GM21447 (cell line): ENCODE measurements around the gene MT1B.

ENCODE experiments used
- ATAC-seq: cut with Tn5 transposase; IDR thresholded peaks from one replicate; pipeline ENCODE4 v1.9.1; 2021; ENCODE audit not compliant: unreplicated experiment

Gene MT1B

DNA sequence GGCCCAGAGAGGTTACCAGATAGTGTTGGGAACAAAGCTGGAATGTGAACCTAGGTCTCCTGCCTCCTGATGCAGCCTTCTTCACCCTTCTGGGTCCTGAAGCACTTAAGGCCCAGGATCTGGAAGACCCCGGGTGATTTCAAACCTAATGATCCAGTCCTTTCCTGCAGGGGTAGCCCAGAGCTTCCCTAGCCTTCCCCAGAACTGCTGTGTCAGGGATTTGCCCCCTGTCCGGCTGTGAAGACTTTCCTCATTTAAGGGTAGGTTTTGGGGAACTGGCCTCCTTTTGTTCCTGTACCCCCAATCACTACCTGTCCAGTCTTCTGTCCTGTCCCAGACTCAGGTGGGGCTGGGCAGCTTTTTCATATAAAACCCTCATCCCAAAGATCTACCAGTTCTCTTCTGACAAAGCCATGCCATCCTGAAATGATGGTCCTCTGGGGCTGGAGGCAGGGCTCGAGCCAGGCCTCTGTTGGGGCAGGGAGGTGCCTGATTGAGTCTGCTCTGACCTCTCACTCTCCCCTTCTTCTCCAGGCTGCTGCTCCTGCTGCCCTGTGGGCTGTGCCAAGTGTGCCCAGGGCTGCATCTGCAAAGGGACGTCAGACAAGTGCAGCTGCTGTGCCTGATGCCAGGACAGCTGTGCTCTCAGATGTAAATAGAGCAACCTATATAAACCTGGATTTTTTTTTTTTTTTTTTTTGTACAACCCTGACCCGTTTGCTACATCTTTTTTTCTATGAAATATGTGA lies 31.9 kb downstream of the MT1B start:
- no peak for ATAC-seq

DNA sequence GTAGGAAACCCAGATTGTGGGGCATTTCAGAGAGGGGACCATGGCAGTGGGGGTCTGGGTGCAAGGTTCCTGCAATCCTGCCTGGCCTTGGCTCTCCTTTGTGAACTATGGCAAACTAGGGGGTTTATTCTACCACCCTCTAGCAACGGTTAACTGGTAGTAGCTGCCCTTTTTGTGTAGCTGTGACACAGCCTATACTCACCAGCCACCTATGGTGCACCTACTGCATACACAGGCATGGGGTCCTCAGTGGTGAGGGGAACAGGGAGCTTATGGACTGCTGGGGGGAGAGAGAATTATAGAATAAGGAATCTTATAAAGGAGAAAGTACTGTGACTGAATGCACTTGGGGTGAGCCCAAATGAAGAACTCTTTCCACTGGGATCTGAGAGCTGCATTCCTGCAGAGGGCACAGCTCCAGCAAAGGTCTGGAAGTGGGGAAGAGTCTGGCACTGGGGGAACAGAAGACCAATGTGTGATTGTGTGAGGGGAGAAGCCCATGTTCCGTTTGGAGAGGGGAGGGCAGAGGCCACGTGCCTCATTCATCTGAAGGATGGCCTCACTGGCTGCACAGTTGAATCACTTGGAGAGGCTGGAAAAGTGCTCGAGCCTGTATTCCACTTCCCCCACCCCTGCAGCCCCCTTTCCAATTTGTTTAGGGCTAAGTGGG lies 32.7 kb downstream of the MT1B start:
- no peak for ATAC-seq

DNA sequence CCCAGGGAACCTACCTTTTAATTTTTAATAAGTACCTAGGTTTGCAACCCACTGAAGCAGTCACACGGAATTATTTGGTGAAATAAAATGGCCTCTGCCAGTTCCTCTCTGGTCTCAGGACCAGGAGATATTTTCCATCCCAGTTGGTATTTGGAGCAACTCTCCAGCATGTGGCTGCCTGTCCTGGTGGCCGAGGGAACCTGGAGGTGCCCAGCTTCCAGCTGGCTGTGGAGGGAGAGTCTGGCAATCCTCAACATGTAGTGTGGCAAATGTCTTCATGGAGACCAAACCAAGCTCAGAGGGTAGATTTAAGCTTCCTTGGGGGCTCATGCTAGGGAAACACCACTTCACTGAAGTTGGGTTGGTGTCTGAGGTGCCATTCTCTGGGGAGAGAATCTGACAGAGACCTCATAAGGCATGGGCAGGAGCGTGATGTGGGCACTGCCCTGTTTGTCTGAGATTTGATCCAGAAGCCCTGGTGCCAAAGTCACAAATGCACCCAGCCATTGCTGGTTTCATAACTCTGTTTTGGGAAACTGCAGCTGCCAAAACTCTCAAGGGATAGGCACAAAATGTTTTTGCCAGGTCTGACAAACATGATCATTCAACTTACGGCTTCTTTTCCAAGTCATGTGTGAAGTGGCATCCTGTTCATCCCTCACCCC lies 33.4 kb downstream of the MT1B start:
- no peak for ATAC-seq

DNA sequence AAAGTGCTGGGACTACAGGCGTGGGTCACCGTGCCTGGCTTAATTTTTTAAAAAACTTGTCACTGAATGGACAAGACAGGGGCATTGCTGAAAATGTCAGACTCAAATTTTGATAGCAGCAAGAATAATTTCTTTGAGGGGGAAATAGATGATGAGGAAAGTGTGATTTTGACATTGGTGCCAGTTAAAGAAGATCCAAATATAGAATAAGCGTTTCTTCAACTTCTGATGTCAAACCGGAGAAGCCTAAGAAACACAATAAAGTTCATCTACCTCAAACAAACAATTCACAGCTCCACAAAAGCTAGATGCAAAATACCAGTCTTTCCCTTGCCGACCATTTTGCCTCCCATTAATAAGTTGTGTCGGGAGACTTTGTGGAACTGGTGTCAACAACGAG lies 35.1 kb downstream of the MT1B start:
- ATAC-seq, result no peak

DNA sequence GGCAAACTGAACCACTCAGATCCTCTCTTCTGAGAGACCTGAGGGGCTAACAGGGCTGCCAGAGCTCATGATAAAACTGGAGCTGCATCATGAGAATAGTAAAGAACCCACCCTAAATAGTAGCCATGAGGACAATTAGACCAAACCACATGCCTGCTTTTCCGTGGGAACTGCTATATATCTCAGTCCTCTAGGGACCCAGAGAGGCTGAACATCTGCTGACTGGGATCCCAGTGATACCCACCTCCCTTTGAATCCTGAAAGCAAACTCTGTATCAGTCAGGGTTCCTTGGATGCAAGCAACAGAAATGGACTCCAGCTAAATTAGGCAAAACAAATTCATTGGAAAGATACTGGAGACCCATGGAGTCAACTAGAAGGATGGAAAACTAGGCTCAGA lies 37.1 kb downstream of the MT1B start:
- no peak for ATAC-seq

DNA sequence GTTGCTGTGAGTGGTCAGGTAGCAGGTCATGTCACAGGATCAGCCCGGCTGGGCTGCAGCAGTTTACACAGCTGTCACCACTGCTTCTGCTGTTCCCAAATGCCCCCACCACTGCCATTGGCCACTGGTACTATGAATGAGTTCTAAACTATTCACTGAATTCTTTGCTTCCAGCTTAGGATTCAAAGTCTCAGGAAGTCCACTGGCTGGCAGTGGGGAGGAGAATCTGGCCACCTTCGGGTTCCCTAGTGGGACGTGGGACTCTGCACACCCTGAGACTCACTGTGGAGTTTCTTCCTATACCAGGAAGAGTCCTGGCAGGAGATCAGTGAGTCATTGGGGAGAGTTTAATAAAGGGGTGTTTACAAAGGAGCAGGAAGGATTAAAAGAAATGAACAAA lies 37.5 kb downstream of the MT1B start:
- no peak for ATAC-seq

DNA sequence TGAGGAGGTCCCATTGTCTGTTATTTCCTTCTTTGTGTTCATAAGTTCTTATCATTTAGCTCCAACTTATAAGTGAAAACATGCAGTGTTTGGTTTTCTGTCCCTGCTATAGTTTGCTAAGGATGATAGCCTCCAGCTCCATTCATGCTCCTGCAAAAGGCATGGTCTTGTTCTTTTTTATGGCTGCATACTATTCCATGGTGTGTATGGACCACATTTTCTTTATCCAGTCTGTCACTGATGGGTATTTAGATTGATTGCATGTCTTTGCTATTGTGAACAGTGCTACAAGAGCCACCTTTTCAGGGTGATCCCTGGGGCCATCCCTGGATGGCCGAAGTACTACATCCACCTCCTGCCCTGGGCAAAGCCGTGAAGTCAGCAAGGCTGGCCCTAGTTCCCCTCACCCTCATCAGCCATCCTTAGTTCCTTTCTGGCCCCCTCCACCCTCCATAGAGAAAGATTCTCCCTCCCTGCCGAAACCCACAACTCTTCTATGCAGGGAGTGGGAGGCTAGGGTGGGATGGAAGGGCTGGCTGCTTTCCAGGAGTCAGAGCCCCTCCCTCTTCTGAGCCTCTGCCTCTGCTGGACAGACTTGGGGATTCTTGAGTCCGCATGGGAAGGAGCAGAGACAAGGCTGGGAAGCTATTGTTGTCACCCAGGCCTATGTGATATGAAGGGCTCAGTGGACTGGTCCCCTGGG lies 38.9 kb downstream of the MT1B start:
- no peak for ATAC-seq

DNA sequence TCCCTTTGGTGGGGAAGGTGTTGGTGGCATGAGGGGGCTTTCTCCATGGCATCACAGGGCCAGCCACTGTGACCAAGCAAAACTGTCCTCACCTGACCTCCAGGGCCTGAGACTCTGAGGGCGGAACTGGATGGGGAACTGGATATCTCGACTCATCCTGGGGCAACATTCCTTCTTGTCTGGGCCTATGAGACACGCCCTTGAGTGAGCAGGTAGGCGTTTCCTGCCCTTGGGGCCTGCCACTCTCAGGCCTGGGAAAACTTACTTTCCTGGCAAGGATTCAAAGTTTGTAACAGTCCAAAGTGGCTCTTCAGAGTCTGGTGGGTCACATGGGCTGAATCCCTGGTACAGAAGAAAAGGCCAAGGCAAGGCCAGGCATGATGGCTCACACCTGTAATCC lies 40.2 kb downstream of the MT1B start:
- no peak for ATAC-seq

DNA sequence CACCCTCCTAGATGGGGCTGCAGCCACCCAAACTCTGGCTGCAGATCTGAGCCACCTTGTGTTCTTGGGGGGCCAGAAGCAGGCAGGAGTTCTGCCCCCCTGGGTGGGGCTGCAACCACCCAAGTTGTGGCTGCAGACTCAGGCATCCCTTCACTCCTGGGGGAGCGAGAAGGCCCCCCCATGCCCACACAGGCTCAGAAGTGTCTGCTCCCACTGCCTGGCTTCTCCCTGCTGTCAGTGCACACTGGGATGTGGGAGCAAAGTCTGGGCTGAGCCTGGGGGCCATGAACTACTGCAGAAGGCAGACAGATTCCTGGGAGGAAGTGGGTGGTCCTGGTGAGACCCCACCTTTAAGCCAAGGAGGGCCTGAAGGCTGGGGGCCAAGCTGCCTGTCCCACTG lies 43.6 kb downstream of the MT1B start:
- ATAC-seq, result no peak

DNA sequence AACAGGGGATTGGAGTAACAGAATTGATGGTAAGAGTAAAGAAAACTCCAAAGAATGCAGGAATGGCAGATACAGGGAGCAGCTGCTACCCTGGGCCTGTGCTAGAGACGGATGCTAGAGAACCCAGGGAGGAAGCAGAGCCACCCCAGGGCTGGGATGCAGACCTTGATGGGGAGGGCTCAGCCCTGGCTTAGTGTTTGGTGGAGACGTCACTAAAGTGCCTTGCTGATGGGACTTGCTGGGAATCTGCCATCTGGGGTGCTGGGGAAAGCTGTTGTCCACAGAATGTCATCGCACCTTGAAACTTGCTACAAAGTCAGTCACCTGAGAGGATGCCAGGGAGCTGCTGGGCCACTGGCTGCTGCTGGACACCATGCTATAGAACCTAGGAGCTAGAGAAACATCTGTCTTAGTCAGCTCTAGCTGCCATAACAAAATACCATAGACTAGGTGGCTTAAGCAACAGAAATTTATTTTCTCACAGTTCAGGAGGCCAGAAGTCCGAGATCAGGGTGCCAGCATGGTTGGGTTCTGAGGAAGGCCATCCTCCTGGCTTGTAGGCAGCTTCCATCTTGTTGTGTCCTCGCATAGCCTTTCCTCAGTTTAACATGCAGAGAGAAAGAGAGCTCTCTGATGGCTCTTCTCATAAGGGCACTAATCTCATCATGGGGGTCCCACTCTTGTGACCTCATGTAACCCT lies 45.9 kb downstream of the MT1B start:
- no peak for ATAC-seq

DNA sequence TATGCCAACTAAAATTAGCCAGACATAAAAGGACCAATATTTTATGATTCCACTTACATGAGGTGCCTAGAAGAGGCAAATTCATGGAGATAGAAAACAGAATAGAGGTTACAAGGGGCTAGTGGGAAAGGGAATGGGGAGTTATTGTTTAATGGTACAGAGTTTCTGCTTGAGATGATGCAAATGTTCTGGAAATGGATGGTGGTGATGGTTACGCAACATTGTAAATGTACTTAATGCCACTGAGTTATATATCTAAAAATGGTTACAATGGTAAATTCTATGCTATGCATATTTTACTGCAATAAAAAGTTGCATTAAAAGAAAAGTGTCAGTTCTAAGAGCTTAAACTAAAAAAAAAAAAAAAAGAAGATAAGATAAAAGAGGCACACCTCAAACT lies 48.5 kb downstream of the MT1B start:
- ATAC-seq, result no peak

DNA sequence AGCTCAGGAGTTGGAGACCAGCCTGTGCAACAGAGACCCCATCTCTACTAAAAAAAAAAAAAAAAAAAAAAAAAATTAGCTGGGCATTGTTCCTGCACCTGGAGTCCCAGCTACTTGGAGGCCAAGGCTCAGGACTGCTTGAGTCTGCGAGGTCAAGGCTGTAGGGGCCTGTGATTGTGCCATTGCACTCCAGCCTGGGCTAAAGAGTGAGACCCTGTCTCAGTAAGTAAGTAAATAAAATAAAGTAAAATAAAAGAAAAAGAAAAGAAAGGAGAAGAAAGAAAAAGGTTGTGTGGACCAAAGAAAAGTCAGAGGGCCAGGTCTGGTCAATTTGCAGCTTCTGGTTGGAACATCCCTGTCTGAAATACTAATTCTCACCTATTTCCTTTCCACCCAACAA lies 48.9 kb downstream of the MT1B start:
- ATAC-seq, result no peak

DNA sequence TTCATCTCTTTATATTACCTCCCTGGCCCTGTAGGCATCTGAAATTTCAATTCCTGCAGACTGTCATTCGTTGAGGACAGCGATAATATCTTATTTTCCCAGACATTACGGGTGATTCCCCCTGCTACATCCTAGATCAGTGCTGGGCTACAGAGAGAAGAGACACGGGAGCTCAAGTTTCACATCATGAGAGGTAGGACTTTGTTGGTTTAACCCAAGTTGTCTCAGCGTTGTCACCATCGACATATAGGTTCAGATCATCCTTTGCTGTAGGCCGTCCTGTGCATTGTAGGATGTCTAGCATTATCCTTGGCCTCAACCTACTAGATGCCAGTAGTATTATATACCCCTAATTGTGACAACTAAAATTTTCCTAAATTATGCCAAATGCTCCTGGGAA lies 49.8 kb downstream of the MT1B start:
- ATAC-seq, result no peak
